ENCODE measurements around the gene RPS21. TPM values are rescaled to one million over a fixed set of nuclear protein-coding genes. Genes with fewer than 3 reads are reported as not detected.

RPS21 gene
- polyA plus RNA-seq, 1 of the 3 experiments (the other 2 are of a cell fraction), result 16,625 TPM

DNA sequence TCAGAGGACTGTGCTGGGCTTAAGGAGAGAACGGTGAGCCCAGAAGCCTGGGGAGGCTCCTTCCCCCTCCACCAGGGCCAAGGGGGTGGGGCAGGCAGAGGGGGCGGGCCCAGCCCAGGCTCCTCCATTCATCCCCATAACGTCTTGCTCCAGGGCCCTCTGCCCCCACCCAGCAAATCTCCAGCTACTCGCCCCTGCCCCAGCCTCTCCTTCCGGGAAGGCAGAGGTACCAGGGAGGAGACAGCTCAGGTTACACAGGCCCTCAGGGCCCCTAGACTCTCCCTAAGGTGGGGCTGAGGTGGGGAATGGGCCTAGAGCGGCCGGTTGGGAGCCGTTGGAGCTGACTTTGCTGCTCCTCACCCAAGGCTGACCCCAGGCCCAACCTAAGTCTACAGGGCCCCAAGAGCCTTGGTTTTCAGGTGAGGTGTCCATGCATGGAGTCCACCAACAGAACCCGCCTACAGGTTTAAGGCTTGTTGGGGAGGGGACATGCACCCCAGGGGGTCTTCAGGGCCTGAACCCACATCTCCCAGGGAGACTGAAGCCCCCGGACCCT is 21.0 kb upstream of the RPS21 start:
- POLR2A ChIA-PET, result interaction anchor here (1.1 to 1.5 kb wide), 2 partner anchors 26 to 60 kb away, joined by 3 read pairs; no protein-coding TSS in a partner anchor
- peak overlapping the region; percentile 80; the same call in 1 of the 2 replicates for H3K9ac ChIP-seq
- H3K9me2 ChIP-seq, result no peaks in the 10 kb centered on the region
- peaks cover 33 to 77% of the 10 kb centered on the region in 2 experiments; a peak in 3 of 4 replicates for H3K4me1 ChIP-seq (ENCODE audit: control insufficient read depth in 1 of 2, insufficient read depth in 2 of 2, low read depth in 1 of 2, low read length in 1 of 2)
- no peaks in the 10 kb centered on the region for H3K27me3 ChIP-seq (ENCODE audit: insufficient read depth)
- no peak for DNase-seq
- TF ChIP-seq NFIC (IDR thresholded peaks at IDR 0.05; ENCODE audit: borderline replicate concordance), result no peak
- TF ChIP-seq RFX5 (IDR thresholded peaks at IDR 0.05; ENCODE audit: low read length), result no peak
- no peak for TF ChIP-seq IRF3 (IDR thresholded peaks at IDR 0.05; ENCODE audit: low read depth, low read length)
- no peak for TF ChIP-seq RXRA (IDR thresholded peaks at IDR 0.05; ENCODE audit: borderline replicate concordance, low read depth)
- TF ChIP-seq, protein P1, sequence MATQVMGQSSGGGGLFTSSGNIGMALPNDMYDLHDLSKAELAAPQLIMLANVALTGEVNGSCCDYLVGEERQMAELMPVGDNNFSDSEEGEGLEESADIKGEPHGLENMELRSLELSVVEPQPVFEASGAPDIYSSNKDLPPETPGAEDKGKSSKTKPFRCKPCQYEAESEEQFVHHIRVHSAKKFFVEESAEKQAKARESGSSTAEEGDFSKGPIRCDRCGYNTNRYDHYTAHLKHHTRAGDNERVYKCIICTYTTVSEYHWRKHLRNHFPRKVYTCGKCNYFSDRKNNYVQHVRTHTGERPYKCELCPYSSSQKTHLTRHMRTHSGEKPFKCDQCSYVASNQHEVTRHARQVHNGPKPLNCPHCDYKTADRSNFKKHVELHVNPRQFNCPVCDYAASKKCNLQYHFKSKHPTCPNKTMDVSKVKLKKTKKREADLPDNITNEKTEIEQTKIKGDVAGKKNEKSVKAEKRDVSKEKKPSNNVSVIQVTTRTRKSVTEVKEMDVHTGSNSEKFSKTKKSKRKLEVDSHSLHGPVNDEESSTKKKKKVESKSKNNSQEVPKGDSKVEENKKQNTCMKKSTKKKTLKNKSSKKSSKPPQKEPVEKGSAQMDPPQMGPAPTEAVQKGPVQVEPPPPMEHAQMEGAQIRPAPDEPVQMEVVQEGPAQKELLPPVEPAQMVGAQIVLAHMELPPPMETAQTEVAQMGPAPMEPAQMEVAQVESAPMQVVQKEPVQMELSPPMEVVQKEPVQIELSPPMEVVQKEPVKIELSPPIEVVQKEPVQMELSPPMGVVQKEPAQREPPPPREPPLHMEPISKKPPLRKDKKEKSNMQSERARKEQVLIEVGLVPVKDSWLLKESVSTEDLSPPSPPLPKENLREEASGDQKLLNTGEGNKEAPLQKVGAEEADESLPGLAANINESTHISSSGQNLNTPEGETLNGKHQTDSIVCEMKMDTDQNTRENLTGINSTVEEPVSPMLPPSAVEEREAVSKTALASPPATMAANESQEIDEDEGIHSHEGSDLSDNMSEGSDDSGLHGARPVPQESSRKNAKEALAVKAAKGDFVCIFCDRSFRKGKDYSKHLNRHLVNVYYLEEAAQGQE (IDR thresholded peaks at IDR 0.05; ENCODE audit: low read depth, low read length), result no peak
- TF ChIP-seq RCOR1 (IDR thresholded peaks at IDR 0.05; ENCODE audit: low read length), result no peak
- no peak for TF ChIP-seq TEAD4 (IDR thresholded peaks at IDR 0.05; ENCODE audit: borderline replicate concordance, insufficient read depth)
- no peak for TF ChIP-seq TCF12 (IDR thresholded peaks at IDR 0.05)
- TF ChIP-seq GABPA (IDR thresholded peaks at IDR 0.05; ENCODE audit: low read depth), result no peak
- no peak for TF ChIP-seq FOSL2 (IDR thresholded peaks at IDR 0.05; ENCODE audit: borderline replicate concordance, low read depth)
- TF ChIP-seq JUND (IDR thresholded peaks at IDR 0.05), result no peak
- TF ChIP-seq TAF1 (IDR thresholded peaks at IDR 0.05; ENCODE audit: borderline replicate concordance, low read depth, low read length), result no peak
- H3K4me3 ChIP-seq (ENCODE audit: low read depth in 2 of 2, low read length in 1 of 2), result peak overlapping the region; percentile 77 to 89
- H3F3A ChIP-seq (replicated peaks; ENCODE audit: insufficient read depth), result peaks cover 13% of the 10 kb centered on the region
- peaks cover 24% of the 10 kb centered on the region for H4K20me1 ChIP-seq (ENCODE audit: insufficient read depth)
- CTCF ChIA-PET, result interaction anchor here (1.5 to 12.0 kb wide), 4 partner anchors 10 to 64 kb away, joined by 3 to 127 read pairs (median 15); partner anchors contain the start of gene ADRM1
- H3K79me2 ChIP-seq (ENCODE audit: insufficient read depth), result peaks cover 28% of the 10 kb centered on the region
- no peaks in the 10 kb centered on the region for H3K9me3 ChIP-seq
- peaks cover 0 to 7% of the 10 kb centered on the region in 2 experiments for H3K36me3 ChIP-seq (replicated peaks in 1 of 2; ENCODE audit: control insufficient read depth in 1 of 2, insufficient read depth in 2 of 2, low read length in 1 of 2)
- peak overlapping the region; percentile 83 for H3K4me2 ChIP-seq
- H2AFZ ChIP-seq (ENCODE audit: low read depth), result no peak overlapping the region
- WGBS (ENCODE audit: low lambda C conversion rate), result 13% methylated on average over 4 of the region's 10 CpGs
- H3K27ac ChIP-seq (ENCODE audit: low read depth in 2 of 2, low read length in 1 of 2), result peak overlapping the region in 1 of 2 experiments; percentile 81; a peak in 1 of 4 replicates
